C4-2B (cell line): ENCODE results near the gene SYCE3.

Experiments used
- H3K27ac ChIP-seq: fragments of 450-650 bp; 2 replicates; pipeline ENCODE4 v1.5.1; 2017
- ZFX ChIP-seq: fragments of 450-650 bp; IDR thresholded peaks from 2 replicates; pipeline ENCODE4 v1.6.1; 2017
- TF ChIP-seq, protein P1 (sequence below): fragments of 450-650 bp; conservative IDR thresholded peaks from 2 replicates; pipeline ENCODE4 v1.5.1; 2017; ENCODE audit warnings: mild to moderate bottlenecking

SYCE3 gene

DNA sequence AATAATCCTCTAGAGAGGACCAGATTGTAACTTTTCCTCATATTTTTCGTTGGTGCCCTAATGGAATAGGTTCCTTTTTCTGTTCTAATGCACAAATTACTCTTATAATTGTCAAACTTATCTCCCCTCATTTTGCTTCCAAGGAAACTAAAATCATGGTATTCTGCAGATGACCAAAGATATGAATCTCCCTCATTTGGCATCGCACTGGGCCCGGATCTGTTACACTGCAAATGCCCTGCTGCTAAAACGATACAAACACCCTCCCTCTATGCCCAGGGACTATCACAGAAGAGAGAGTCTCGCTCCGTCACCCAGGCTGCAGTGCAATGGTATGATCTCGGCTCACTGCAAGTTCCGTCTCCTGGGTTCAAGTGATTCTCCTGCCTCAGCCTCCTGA is 9.4 kb downstream of the SYCE3 start:
- no peak overlapping the region for H3K27ac ChIP-seq
- TF ChIP-seq, protein P1, sequence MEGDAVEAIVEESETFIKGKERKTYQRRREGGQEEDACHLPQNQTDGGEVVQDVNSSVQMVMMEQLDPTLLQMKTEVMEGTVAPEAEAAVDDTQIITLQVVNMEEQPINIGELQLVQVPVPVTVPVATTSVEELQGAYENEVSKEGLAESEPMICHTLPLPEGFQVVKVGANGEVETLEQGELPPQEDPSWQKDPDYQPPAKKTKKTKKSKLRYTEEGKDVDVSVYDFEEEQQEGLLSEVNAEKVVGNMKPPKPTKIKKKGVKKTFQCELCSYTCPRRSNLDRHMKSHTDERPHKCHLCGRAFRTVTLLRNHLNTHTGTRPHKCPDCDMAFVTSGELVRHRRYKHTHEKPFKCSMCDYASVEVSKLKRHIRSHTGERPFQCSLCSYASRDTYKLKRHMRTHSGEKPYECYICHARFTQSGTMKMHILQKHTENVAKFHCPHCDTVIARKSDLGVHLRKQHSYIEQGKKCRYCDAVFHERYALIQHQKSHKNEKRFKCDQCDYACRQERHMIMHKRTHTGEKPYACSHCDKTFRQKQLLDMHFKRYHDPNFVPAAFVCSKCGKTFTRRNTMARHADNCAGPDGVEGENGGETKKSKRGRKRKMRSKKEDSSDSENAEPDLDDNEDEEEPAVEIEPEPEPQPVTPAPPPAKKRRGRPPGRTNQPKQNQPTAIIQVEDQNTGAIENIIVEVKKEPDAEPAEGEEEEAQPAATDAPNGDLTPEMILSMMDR = no peak

DNA sequence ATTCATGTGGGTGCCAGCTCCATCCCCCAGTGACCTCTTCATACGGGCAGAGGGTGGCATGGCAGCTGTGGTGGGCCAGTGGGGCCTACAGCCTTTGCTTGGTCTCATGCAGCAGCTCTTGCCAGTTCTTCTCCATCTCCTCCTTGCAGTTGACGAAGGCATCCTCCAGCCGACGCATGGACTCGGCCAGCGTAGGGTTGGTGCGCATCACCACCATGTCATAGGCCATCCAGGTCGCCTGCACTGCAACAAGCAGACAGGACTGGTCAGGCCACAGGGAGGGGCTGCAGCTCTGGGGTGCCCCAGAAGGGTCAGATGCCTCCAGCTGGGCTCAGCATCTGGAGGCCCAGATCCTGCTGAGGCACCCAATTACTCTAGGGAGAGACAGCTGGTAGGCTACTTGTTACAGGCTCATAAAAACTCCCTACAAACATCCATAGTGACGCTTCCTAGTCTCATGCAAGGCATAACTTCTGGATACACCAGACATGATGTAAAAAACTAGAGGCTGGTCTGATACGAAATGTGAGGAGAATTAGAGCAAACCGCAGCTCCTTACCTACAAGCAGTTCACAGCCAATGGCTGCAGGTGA is 11.5 kb downstream of the SYCE3 start:
- TF ChIP-seq, protein P1 = no peak
- no peak for TF ChIP-seq ZFX
- H3K27ac ChIP-seq = no peak overlapping the region

GRCh38 chr22:50550395-50550794 is 12.3 kb downstream of the SYCE3 start:
- H3K27ac ChIP-seq = no peak overlapping the region
- no peak for TF ChIP-seq ZFX
- TF ChIP-seq, protein P1 = no peak

DNA sequence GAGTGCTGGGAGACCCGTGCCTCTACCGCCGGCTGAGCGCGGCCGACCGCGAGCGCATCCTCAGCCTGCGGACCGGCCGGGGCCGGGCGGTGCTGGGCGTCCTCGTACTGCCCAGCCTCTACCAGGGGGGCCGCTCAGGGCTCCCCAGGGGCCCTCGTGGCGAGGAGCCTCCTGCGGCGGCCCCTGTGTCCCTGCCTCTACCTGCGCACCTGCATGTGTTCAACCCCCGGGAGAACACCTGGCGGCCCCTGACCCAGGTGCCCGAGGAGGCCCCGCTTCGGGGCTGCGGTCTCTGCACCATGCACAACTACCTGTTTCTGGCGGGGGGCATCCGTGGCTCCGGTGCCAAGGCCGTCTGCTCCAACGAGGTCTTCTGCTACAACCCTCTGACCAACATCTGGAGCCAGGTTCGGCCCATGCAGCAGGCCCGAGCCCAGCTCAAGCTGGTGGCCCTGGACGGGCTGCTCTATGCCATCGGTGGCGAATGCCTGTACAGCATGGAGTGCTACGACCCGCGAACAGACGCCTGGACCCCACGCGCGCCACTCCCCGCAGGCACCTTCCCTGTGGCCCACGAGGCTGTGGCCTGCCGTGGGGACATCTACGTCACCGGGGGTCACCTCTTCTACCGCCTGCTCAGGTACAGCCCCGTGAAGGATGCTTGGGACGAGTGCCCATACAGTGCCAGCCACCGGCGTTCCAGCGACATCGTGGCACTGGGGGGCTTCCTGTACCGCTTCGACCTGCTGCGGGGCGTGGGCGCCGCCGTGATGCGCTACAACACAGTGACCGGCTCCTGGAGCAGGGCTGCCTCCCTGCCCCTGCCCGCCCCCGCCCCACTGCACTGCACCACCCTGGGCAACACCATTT is 13.6 kb downstream of the SYCE3 start:
- TF ChIP-seq, protein P1 = no peak
- TF ChIP-seq ZFX = no peak
- H3K27ac ChIP-seq = no peak overlapping the region

DNA sequence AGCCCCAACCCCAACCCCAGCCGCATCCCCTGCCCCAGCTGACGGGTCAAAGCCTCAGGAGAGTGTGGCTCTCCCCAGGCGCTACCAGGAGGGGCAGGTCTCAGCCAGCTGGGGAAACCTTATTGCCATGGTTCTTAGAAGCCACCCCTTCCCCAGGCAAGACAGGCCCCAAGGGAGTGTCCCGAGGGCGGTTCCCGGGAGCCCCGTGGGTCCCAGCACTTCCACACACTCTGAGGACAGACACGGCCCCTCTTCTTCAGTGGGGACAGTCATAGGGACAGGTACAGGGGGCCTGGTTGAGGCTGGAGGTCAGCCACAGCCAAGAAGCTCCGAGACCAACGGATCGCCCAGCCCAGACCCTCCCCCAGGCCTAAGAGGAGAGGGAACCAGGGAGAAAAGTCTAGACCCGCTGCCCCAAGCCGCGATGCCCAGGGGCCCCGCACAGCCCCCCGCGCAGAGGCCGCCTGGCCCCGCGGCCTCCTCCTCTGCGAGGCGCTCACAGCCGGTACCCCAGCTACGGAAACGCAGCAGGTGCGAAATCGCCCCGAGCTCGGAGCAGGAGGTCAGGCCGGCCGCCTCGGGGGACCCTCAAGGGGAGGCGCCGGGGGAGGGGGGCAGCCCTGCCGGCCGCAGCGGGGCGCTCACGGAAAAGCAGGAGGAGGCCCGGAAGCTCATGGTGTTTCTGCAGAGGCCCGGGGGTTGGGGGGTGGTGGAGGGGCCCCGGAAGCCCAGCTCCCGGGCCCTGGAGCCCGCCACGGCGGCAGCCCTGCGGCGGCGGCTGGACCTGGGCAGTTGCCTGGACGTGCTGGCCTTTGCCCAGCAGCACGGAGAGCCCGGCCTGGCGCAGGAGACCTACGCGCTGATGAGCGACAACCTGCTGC is 14.4 kb downstream of the SYCE3 start:
- TF ChIP-seq, protein P1 = no peak
- TF ChIP-seq ZFX = no peak
- H3K27ac ChIP-seq = no peak overlapping the region

GRCh38 chr22:50547263-50547985 is 15.3 kb downstream of the SYCE3 start:
- TF ChIP-seq ZFX = no peak
- TF ChIP-seq, protein P1 = no peak
- no peak overlapping the region for H3K27ac ChIP-seq
